ENCODE results near the gene REV1.

Gene REV1

GRCh38 chr2:99489063-99489760 is 605 bp downstream of the REV1 start:
- DNase-seq (ENCODE audit: low read depth in 1 of 2, low spot score in 1 of 2): peak; percentile 47
- Histone ChIP-seq H3K27ac (replicated peaks) (peak overlapping the region; percentile 90), H3K27me3 (ENCODE audit: insufficient read depth, poor library complexity, severe bottlenecking) (no peaks in the 10 kb centered on the region), H3K4me3 (replicated peaks; ENCODE audit: insufficient read depth, low read length) (peak overlapping the region; percentile 83)
- no peak for TF ChIP-seq REST (IDR thresholded peaks at IDR 0.05; ENCODE audit: insufficient replicate concordance, low read depth)
- TF ChIP-seq SPI1 (IDR thresholded peaks at IDR 0.05; ENCODE audit: borderline replicate concordance, low read depth): no peak
- no peak; the same call in 1 of the 2 replicates for TF ChIP-seq POLR2AphosphoS5 (IDR thresholded peaks at IDR 0.05; ENCODE audit: low read depth)
- TF ChIP-seq CTCF (IDR thresholded peaks at IDR 0.05; ENCODE audit: insufficient read depth, low read length): no peak
- no peak for TF ChIP-seq GABPA (IDR thresholded peaks at IDR 0.05; ENCODE audit: low read depth)

GRCh38 chr2:99488539-99489062 is 1.2 kb downstream of the REV1 start:
- H3K27ac ChIP-seq (replicated peaks): peak overlapping the region; percentile 90
- TF ChIP-seq REST (IDR thresholded peaks at IDR 0.05; ENCODE audit: insufficient replicate concordance, low read depth): no peak
- TF ChIP-seq SPI1 (IDR thresholded peaks at IDR 0.05; ENCODE audit: borderline replicate concordance, low read depth): no peak
- no peaks in the 10 kb centered on the region for H3K27me3 ChIP-seq (ENCODE audit: insufficient read depth, poor library complexity, severe bottlenecking)
- peak overlapping the region; percentile 83 for H3K4me3 ChIP-seq (replicated peaks; ENCODE audit: insufficient read depth, low read length)
- peak in 1 of 2 experiments; percentile 16 for DNase-seq (ENCODE audit: low read depth in 1 of 2, low spot score in 1 of 2)

GRCh38 chr2:99487906-99488305 is 1.9 kb downstream of the REV1 start:
- TF ChIP-seq REST (IDR thresholded peaks at IDR 0.05; ENCODE audit: insufficient replicate concordance, low read depth) (no peak), GABPA (IDR thresholded peaks at IDR 0.05; ENCODE audit: low read depth) (no peak), SPI1 (IDR thresholded peaks at IDR 0.05; ENCODE audit: borderline replicate concordance, low read depth) (no peak)
- H3K27me3 ChIP-seq (ENCODE audit: insufficient read depth, poor library complexity, severe bottlenecking): no peaks in the 10 kb centered on the region
- no peak for DNase-seq (ENCODE audit: low read depth in 1 of 2, low spot score in 1 of 2)
- H3K27ac ChIP-seq (replicated peaks): no peak overlapping the region
- no peak overlapping the region for H3K4me3 ChIP-seq (replicated peaks; ENCODE audit: insufficient read depth, low read length)

GRCh38 chr2:99485824-99486223 is 4.0 kb downstream of the REV1 start:
- no peaks in the 10 kb centered on the region for H3K27me3 ChIP-seq (ENCODE audit: insufficient read depth, poor library complexity, severe bottlenecking)
- TF ChIP-seq REST (IDR thresholded peaks at IDR 0.05; ENCODE audit: insufficient replicate concordance, low read depth): no peak
- TF ChIP-seq GABPA (IDR thresholded peaks at IDR 0.05; ENCODE audit: low read depth): no peak
- TF ChIP-seq POLR2AphosphoS5 (IDR thresholded peaks at IDR 0.05; ENCODE audit: low read depth): no peak
- TF ChIP-seq SPI1 (IDR thresholded peaks at IDR 0.05; ENCODE audit: borderline replicate concordance, low read depth): no peak
- no peak for TF ChIP-seq CTCF (IDR thresholded peaks at IDR 0.05; ENCODE audit: insufficient read depth, low read length)
- no peak for DNase-seq (ENCODE audit: low read depth in 1 of 2, low spot score in 1 of 2)
- no peak overlapping the region for H3K27ac ChIP-seq (replicated peaks)
- H3K4me3 ChIP-seq (replicated peaks; ENCODE audit: insufficient read depth, low read length): no peak overlapping the region

All from HL-60 (cell line).